Measurements from ENCODE around the gene KIN.

The KIN gene

DNA sequence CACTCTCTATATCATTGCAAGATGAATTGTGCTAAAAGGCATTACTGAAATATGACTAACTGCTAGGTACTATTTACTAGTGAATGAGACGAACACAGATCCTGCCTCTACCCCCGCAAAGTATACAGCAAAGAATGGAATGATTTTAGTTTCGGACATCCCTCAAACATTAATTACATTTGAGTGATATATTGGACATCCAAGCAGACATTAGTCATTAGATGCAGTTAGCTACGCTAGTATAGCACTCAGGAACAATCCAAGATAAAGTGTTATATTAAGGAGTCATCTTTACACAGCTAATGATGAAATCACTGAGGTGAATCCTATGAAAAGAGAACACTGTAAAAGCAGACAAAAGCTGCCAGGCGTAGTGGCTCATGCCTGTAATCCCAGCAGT is 23.2 kb upstream of the KIN start:
- no peak overlapping the region for H3K4me3 ChIP-seq (ENCODE audit: low read depth, low read length)
- TF ChIP-seq, protein P1, sequence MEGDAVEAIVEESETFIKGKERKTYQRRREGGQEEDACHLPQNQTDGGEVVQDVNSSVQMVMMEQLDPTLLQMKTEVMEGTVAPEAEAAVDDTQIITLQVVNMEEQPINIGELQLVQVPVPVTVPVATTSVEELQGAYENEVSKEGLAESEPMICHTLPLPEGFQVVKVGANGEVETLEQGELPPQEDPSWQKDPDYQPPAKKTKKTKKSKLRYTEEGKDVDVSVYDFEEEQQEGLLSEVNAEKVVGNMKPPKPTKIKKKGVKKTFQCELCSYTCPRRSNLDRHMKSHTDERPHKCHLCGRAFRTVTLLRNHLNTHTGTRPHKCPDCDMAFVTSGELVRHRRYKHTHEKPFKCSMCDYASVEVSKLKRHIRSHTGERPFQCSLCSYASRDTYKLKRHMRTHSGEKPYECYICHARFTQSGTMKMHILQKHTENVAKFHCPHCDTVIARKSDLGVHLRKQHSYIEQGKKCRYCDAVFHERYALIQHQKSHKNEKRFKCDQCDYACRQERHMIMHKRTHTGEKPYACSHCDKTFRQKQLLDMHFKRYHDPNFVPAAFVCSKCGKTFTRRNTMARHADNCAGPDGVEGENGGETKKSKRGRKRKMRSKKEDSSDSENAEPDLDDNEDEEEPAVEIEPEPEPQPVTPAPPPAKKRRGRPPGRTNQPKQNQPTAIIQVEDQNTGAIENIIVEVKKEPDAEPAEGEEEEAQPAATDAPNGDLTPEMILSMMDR (IDR thresholded peaks at IDR 0.05; ENCODE audit: low read depth, low read length, missing control alignments), result no peak
- no peak for DNase-seq (ENCODE audit: low read depth)

DNA sequence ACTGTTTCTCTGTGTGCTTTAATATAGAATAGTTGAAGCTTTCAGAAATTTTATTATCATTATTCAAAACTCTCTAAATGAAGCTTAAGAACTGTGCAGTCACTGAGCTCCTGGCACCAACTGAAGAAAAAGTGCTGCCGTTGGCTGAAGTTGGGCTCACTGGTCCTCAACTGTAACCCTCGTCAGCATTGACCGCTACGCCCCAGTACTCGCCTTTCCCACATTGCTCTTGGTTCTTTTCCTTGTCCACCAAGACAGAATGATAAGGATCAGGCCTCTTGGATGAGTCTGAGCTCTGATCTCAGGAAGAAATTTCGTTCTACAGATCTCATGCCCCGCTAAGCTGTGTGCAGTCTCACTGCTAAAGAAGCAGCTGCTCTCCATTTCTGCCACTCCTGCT is 22.6 kb upstream of the KIN start:
- no peak for DNase-seq (ENCODE audit: low read depth)
- TF ChIP-seq, protein P1 (IDR thresholded peaks at IDR 0.05; ENCODE audit: low read depth, low read length, missing control alignments), result no peak
- H3K4me3 ChIP-seq (ENCODE audit: low read depth, low read length), result no peak overlapping the region

DNA sequence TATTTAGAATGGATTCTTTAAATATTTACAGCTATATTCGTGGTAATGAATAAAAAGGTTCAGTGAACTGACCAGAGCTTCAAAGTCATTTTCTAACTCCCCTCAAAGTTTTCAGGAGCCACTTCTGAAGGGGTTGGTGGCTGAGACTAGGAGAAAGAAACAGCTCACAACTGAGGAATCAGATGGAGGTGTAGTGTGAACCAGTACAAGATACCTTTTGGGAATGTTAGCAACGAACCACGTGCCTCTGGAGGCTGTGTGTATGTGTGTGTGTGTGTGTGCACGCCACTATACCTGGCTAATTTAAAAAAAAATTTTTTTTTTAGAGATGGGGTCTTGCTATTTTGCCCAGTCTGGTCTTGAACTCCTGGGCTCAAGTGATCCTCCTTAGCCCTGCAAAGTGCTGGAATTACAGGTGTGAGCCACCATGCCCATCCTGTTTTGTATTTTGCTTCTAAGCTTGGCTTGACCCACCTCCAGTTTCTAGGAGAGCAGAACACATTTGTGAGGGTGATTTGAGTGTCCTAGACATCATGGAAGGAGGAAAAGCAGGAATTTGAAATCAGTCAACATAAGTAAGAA is 21.0 kb upstream of the KIN start:
- DNase-seq (ENCODE audit: low read depth), result no peak
- TF ChIP-seq, protein P1 (IDR thresholded peaks at IDR 0.05; ENCODE audit: low read depth, low read length, missing control alignments), result no peak
- H3K4me3 ChIP-seq (ENCODE audit: low read depth, low read length), result no peak overlapping the region

DNA sequence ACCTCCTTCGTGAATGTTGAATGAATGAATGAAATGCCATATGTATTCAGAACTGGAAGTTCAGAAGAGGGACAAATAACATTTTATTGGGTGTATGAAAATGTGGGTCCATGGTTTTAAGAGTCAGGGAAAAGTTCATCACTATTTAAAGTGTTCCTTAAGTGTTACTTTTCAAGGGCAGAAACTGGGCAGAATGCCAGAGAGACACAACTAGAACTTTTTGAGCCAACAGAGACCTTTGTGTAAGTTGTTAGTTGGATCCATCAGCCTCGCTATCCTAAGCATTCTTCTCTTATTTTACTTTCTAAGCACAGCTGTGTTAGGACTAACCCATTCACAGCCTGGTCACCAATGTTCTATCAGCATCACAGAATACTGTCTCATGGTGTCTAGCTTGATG is 16.9 kb upstream of the KIN start:
- no peak overlapping the region for H3K4me3 ChIP-seq (ENCODE audit: low read depth, low read length)
- no peak for DNase-seq (ENCODE audit: low read depth)
- TF ChIP-seq, protein P1 (IDR thresholded peaks at IDR 0.05; ENCODE audit: low read depth, low read length, missing control alignments), result no peak

DNA sequence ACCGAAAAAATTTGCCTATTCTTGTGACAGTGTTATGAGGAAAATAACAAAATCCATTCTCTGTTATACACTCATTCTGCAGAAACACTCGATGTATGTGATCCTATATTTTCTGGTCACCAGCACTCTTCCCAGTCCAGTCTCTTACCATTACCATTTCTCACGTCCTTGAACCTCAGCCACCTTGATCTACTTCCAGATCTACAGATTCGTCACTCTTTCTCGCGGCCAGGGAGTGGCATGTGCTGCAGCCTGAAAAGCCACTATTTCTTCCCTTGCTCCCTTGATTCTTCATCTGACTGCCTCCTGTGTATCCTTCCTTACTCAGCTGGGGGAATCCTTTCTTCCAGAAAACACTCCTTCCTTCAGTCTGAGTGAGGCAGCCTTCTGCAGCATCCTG is 16.4 kb upstream of the KIN start:
- no peak for DNase-seq (ENCODE audit: low read depth)
- H3K4me3 ChIP-seq (ENCODE audit: low read depth, low read length), result no peak overlapping the region
- TF ChIP-seq, protein P1 (IDR thresholded peaks at IDR 0.05; ENCODE audit: low read depth, low read length, missing control alignments), result no peak

DNA sequence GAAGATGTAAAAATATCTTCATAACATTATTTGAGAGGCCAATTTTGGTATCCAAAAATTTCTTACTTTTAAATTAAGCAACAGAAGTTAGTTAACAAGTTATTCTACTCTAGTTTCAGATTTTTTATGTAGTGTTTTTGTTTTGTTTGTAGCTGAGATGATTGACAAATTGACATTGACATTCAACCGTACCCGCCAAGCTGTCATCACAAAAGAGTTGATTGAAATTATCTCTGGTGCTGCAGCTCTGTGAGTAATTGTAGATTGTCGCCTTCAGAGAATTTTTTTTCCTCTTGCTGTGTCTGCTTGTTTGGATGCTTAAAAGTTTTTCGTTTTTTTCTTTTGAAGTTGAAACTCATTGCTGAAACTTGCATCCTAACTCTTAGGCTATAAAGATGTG is 14.8 kb upstream of the KIN start:
- no peak overlapping the region for H3K4me3 ChIP-seq (ENCODE audit: low read depth, low read length)
- DNase-seq (ENCODE audit: low read depth), result no peak
- TF ChIP-seq, protein P1 (IDR thresholded peaks at IDR 0.05; ENCODE audit: low read depth, low read length, missing control alignments), result no peak

DNA sequence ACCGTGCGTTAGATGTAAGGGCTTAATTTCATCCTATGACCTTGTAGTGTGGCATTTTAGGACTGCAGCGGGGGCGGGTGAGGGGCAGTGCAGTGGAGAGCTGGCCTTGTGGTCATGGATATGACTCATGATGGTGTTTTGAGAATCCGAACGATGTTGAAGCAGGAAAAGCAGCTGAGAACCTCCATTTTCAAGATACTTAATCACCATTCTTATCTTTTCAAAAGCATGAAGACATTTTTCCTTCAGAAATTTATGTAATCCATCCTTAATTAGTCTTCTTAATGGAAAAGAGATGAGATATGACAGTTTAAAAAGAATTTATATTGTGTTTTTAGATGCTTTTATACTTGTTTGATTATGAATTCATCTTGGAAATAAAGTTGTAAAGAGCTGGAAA is 9.8 kb upstream of the KIN start:
- H3K4me3 ChIP-seq (ENCODE audit: low read depth, low read length), result no peak overlapping the region
- TF ChIP-seq, protein P1 (IDR thresholded peaks at IDR 0.05; ENCODE audit: low read depth, low read length, missing control alignments), result no peak
- no peak for DNase-seq (ENCODE audit: low read depth)

Data from GM12864 (cell line).